HEK293 (cell line): ENCODE results near the gene AARS2.

ENCODE experiments used
- GLI2 ChIP-seq: fragments of 450-650 bp; formaldehyde crosslinking; IDR thresholded peaks from 2 replicates; pipeline ENCODE4; 2017; ENCODE audit warnings: missing biosample characterization, missing genetic modification characterization, low read depth, borderline replicate concordance
- KLF1 ChIP-seq: fragments of 450-650 bp; formaldehyde crosslinking; IDR thresholded peaks from 2 replicates; pipeline ENCODE4 v1.5.1; 2016; ENCODE audit warnings: missing biosample characterization, missing genetic modification characterization
- PRDM1 ChIP-seq: fragments of 450-650 bp; formaldehyde crosslinking; IDR thresholded peaks from 2 replicates; pipeline ENCODE4; 2016; ENCODE audit warnings: missing biosample characterization, missing genetic modification characterization
- SP7 ChIP-seq: fragments of 450-650 bp; formaldehyde crosslinking; IDR thresholded peaks from 2 replicates; pipeline ENCODE4 v1.5.1; 2016; ENCODE audit warnings: missing biosample characterization, missing genetic modification characterization
- ZBTB20 ChIP-seq: fragments of 450-650 bp; formaldehyde crosslinking; IDR thresholded peaks from 2 replicates; pipeline ENCODE4 v1.5.1; 2016; ENCODE audit warnings: missing biosample characterization, missing genetic modification characterization
- ZFHX2 ChIP-seq: fragments of 450-650 bp; formaldehyde crosslinking; conservative IDR thresholded peaks from 2 replicates; pipeline ENCODE4 v1.5.1; 2016; ENCODE audit warnings: missing biosample characterization, missing genetic modification characterization
- ZFP37 ChIP-seq: fragments of 450-650 bp; formaldehyde crosslinking; IDR thresholded peaks from 2 replicates; pipeline ENCODE4 v1.5.1; 2016; ENCODE audit warnings: missing biosample characterization, missing genetic modification characterization
- ZFP69B ChIP-seq: fragments of 450-650 bp; formaldehyde crosslinking; IDR thresholded peaks from 2 replicates; pipeline ENCODE4 v1.5.1; 2016; ENCODE audit warnings: missing biosample characterization, missing genetic modification characterization
- ZNF202 ChIP-seq: fragments of 450-650 bp; formaldehyde crosslinking; IDR thresholded peaks from 2 replicates; pipeline ENCODE4 v1.5.1; 2016; ENCODE audit warnings: missing biosample characterization, missing genetic modification characterization, borderline replicate concordance
- ZNF37A ChIP-seq: fragments of 450-650 bp; IDR thresholded peaks from 2 replicates; pipeline ENCODE4 v1.5.1; 2018; ENCODE audit warnings: missing biosample characterization, missing genetic modification characterization
- ZNF621 ChIP-seq: fragments of 450-650 bp; formaldehyde crosslinking; IDR thresholded peaks from 2 replicates; pipeline ENCODE4 v1.5.1; 2017; ENCODE audit warnings: missing biosample characterization, missing genetic modification characterization
- ZNF785 ChIP-seq: fragments of 450-650 bp; formaldehyde crosslinking; IDR thresholded peaks from 2 replicates; pipeline ENCODE4 v1.5.1; 2016; ENCODE audit warnings: missing biosample characterization, missing genetic modification characterization
- ZNF830 ChIP-seq: fragments of 450-650 bp; IDR thresholded peaks from 2 replicates; pipeline ENCODE4 v1.5.0; 2018; ENCODE audit warnings: missing biosample characterization, missing genetic modification characterization, low read depth, mild to moderate bottlenecking, moderate library complexity
- ZNF837 ChIP-seq: fragments of 450-650 bp; formaldehyde crosslinking; IDR thresholded peaks from 2 replicates; pipeline ENCODE4 v1.5.1; 2016; ENCODE audit warnings: missing biosample characterization, missing genetic modification characterization
- TF ChIP-seq, protein P1 (sequence below): fragments of 450-650 bp; formaldehyde crosslinking; IDR thresholded peaks from 2 replicates; pipeline ENCODE4 v1.5.1; 2016; ENCODE audit warnings: missing biosample characterization, missing genetic modification characterization, borderline replicate concordance
- TF ChIP-seq, protein P2 (sequence below): fragments of 450-650 bp; formaldehyde crosslinking; IDR thresholded peaks from 2 replicates; pipeline ENCODE4 v1.5.1; 2016; ENCODE audit warnings: missing biosample characterization, missing genetic modification characterization
- TF ChIP-seq, protein P3 (sequence below): fragments of 450-650 bp; formaldehyde crosslinking; IDR thresholded peaks from 2 replicates; pipeline ENCODE4 v1.5.1; 2016; ENCODE audit warnings: missing biosample characterization, missing genetic modification characterization
- TF ChIP-seq, protein P4 (sequence below): fragments of 450-650 bp; formaldehyde crosslinking; IDR thresholded peaks from 2 replicates; pipeline ENCODE4 v1.5.1; 2017; ENCODE audit warnings: missing biosample characterization, missing genetic modification characterization
- TF ChIP-seq, protein P5 (sequence below): fragments of 450-650 bp; formaldehyde crosslinking; IDR thresholded peaks from 2 replicates; pipeline ENCODE4 v1.5.1; 2016; ENCODE audit warnings: missing biosample characterization, missing genetic modification characterization
- TF ChIP-seq, protein P6 (sequence below): fragments of 450-650 bp; formaldehyde crosslinking; optimal IDR thresholded peaks from 2 replicates; pipeline ENCODE3; 2016; ENCODE audit warnings: missing biosample characterization, mild to moderate bottlenecking, missing genetic modification characterization
- TF ChIP-seq, protein P7 (sequence below): fragments of 450-650 bp; formaldehyde crosslinking; IDR thresholded peaks from 2 replicates; pipeline ENCODE4 v1.5.1; 2016; ENCODE audit warnings: missing biosample characterization, missing genetic modification characterization

AARS2 gene

DNA sequence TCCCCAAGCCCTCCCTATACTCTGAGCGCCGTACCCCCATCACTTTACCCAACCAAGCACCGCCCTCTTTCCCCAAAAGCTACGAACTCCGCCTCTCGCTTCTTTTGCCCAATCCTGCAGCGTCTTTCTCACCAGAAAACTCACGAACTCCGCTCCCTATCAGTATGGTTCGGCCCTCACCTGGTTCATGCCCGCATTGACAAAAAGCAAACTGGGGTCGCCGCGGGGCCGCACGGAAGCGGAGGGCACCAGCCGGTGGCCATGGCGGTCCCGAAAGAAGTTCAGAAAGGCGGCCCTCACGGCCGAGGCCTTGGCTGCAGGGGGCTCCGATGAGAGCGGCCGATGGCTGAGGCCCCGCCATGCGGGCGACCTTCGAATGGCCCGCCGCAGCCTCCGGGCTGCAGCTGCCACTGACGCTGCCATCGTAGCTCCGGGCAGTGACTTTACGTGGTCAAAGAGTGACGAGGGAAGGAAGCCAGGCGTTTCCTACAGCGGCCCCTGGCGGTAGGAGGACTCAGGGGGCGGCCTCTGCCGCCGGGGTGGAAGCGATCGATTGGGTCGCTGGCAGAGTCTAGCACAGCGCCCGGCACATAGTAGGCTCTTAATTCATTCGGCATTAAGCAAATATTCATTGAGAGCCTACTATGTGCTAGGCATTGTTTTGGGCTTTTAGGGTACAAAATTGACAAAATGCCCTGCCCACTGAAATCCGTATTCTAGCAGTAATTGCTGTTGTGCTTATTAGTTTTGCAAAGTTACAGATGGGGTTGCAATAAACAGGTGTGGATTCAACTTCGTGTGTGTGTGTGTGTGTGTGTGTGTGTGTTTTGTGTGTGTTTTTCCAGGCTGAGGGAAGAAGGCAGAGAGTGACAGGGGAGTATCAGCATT is at the start of gene AARS2 (continued):
- TF ChIP-seq, protein P1, sequence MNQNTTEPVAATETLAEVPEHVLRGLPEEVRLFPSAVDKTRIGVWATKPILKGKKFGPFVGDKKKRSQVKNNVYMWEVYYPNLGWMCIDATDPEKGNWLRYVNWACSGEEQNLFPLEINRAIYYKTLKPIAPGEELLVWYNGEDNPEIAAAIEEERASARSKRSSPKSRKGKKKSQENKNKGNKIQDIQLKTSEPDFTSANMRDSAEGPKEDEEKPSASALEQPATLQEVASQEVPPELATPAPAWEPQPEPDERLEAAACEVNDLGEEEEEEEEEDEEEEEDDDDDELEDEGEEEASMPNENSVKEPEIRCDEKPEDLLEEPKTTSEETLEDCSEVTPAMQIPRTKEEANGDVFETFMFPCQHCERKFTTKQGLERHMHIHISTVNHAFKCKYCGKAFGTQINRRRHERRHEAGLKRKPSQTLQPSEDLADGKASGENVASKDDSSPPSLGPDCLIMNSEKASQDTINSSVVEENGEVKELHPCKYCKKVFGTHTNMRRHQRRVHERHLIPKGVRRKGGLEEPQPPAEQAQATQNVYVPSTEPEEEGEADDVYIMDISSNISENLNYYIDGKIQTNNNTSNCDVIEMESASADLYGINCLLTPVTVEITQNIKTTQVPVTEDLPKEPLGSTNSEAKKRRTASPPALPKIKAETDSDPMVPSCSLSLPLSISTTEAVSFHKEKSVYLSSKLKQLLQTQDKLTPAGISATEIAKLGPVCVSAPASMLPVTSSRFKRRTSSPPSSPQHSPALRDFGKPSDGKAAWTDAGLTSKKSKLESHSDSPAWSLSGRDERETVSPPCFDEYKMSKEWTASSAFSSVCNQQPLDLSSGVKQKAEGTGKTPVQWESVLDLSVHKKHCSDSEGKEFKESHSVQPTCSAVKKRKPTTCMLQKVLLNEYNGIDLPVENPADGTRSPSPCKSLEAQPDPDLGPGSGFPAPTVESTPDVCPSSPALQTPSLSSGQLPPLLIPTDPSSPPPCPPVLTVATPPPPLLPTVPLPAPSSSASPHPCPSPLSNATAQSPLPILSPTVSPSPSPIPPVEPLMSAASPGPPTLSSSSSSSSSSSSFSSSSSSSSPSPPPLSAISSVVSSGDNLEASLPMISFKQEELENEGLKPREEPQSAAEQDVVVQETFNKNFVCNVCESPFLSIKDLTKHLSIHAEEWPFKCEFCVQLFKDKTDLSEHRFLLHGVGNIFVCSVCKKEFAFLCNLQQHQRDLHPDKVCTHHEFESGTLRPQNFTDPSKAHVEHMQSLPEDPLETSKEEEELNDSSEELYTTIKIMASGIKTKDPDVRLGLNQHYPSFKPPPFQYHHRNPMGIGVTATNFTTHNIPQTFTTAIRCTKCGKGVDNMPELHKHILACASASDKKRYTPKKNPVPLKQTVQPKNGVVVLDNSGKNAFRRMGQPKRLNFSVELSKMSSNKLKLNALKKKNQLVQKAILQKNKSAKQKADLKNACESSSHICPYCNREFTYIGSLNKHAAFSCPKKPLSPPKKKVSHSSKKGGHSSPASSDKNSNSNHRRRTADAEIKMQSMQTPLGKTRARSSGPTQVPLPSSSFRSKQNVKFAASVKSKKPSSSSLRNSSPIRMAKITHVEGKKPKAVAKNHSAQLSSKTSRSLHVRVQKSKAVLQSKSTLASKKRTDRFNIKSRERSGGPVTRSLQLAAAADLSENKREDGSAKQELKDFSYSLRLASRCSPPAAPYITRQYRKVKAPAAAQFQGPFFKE (tag by site-specific recombination), result no peak
- TF ChIP-seq ZNF837 (tag by site-specific recombination) (0 out of 2 replicates have a peak, but pooled peaks have one; percentile 45), KLF1 (tag by site-specific recombination) (peak; percentile 22; the same call in 1 of the 2 replicates), ZBTB20 (tag by site-specific recombination) (peak; percentile 58; the same call in 1 of the 2 replicates), ZNF37A (no peak), SP7 (tag by site-specific recombination) (peak; percentile 93), GLI2 (no peak), ZFHX2 (peak; percentile 46; the same call in 1 of the 2 replicates), ZNF830 (no peak), ZFP69B (peak; percentile 82; the same call in 1 of the 2 replicates), ZNF785 (tag by site-specific recombination) (0 out of 2 replicates have a peak, but pooled peaks have one; percentile 17), ZNF621 (tag by site-specific recombination) (peak; percentile 87; the same call in 1 of the 2 replicates), ZNF202 (tag by site-specific recombination) (no peak), PRDM1 (tag by site-specific recombination) (no peak), ZFP37 (tag by site-specific recombination) (peak; percentile 99)
- TF ChIP-seq, protein P2, sequence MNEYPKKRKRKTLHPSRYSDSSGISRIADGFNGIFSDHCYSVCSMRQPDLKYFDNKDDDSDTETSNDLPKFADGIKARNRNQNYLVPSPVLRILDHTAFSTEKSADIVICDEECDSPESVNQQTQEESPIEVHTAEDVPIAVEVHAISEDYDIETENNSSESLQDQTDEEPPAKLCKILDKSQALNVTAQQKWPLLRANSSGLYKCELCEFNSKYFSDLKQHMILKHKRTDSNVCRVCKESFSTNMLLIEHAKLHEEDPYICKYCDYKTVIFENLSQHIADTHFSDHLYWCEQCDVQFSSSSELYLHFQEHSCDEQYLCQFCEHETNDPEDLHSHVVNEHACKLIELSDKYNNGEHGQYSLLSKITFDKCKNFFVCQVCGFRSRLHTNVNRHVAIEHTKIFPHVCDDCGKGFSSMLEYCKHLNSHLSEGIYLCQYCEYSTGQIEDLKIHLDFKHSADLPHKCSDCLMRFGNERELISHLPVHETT (tag by site-specific recombination), result peak; percentile 90
- TF ChIP-seq, protein P3, sequence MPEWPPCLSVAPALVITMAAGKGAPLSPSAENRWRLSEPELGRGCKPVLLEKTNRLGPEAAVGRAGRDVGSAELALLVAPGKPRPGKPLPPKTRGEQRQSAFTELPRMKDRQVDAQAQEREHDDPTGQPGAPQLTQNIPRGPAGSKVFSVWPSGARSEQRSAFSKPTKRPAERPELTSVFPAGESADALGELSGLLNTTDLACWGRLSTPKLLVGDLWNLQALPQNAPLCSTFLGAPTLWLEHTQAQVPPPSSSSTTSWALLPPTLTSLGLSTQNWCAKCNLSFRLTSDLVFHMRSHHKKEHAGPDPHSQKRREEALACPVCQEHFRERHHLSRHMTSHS (tag by site-specific recombination), result no peak
- TF ChIP-seq, protein P4, sequence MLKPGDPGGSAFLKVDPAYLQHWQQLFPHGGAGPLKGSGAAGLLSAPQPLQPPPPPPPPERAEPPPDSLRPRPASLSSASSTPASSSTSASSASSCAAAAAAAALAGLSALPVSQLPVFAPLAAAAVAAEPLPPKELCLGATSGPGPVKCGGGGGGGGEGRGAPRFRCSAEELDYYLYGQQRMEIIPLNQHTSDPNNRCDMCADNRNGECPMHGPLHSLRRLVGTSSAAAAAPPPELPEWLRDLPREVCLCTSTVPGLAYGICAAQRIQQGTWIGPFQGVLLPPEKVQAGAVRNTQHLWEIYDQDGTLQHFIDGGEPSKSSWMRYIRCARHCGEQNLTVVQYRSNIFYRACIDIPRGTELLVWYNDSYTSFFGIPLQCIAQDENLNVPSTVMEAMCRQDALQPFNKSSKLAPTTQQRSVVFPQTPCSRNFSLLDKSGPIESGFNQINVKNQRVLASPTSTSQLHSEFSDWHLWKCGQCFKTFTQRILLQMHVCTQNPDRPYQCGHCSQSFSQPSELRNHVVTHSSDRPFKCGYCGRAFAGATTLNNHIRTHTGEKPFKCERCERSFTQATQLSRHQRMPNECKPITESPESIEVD (tag by site-specific recombination), result no peak
- TF ChIP-seq, protein P5, sequence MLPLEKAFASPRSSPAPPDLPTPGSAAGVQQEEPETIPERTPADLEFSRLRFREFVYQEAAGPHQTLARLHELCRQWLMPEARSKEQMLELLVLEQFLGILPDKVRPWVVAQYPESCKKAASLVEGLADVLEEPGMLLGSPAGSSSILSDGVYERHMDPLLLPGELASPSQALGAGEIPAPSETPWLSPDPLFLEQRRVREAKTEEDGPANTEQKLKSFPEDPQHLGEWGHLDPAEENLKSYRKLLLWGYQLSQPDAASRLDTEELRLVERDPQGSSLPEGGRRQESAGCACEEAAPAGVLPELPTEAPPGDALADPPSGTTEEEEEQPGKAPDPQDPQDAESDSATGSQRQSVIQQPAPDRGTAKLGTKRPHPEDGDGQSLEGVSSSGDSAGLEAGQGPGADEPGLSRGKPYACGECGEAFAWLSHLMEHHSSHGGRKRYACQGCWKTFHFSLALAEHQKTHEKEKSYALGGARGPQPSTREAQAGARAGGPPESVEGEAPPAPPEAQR, result no peak
- TF ChIP-seq, protein P6, sequence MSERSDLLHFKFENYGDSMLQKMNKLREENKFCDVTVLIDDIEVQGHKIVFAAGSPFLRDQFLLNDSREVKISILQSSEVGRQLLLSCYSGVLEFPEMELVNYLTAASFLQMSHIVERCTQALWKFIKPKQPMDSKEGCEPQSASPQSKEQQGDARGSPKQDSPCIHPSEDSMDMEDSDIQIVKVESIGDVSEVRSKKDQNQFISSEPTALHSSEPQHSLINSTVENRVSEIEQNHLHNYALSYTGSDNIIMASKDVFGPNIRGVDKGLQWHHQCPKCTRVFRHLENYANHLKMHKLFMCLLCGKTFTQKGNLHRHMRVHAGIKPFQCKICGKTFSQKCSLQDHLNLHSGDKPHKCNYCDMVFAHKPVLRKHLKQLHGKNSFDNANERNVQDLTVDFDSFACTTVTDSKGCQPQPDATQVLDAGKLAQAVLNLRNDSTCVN (tag by site-specific recombination), result peak; percentile 33
- TF ChIP-seq, protein P7, sequence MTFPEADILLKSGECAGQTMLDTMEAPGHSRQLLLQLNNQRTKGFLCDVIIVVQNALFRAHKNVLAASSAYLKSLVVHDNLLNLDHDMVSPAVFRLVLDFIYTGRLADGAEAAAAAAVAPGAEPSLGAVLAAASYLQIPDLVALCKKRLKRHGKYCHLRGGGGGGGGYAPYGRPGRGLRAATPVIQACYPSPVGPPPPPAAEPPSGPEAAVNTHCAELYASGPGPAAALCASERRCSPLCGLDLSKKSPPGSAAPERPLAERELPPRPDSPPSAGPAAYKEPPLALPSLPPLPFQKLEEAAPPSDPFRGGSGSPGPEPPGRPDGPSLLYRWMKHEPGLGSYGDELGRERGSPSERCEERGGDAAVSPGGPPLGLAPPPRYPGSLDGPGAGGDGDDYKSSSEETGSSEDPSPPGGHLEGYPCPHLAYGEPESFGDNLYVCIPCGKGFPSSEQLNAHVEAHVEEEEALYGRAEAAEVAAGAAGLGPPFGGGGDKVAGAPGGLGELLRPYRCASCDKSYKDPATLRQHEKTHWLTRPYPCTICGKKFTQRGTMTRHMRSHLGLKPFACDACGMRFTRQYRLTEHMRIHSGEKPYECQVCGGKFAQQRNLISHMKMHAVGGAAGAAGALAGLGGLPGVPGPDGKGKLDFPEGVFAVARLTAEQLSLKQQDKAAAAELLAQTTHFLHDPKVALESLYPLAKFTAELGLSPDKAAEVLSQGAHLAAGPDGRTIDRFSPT, result peak; percentile 99
